ENCODE results near the gene ZNF600. TPM values are rescaled to one million over a fixed set of nuclear protein-coding genes. Genes with fewer than 3 reads are reported as not detected.
A peak's percentile ranks its signal among the peaks of the same experiment; 100 is the strongest.
"Not testable (repeated sequence)": the region's sequence is repeated elsewhere in the genome, so short reads cannot be mapped to it uniquely, and the experiment has no call there.

ZNF600 gene
- polyA plus RNA-seq, 3 donors from 2014 or later, result 28.2 to 114 (median 42.4) TPM

DNA sequence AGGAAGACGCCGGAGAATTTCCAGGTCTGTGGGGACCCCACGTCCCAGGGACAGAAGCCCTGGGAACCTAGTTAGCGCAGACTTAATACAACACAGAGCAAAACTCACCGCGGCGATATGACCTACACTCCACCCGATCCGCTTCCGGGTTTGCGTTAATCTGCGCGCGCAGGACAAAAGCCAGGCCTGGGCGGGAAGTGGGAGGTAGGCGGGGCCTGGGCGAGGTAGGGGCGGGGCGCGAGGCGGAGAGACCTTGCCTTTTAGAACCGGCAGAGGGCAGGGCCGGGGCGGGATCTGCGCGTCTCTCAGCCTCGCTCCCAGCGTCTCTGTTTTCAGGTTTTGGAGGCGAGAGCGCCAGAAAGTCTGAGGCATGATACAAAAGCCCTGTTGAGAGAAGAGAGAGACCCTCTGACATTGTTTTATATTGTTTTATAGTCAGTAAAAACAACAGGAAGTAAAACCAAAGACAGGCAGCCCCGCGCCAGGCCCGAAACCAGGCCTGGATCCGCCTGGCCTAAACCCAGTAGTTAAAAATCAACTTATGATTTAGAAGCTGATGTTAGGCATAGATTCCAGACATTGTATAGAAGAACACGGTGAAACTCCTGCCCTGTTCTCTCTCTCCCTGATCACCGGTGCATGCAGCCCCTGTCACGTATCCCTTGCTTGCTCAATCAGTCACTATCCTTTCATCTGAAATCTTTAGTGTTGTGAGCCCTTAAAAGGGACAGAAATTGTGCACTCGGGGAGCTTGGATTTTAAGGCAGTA lies 51.5 kb downstream of the ZNF600 start, which contains the start of gene ZNF611:
Gene ZNF611, minus strand, starts transcription at position 152 of the 769 bp plus-strand sequence. CDS start 19,150 bp downstream, outside the sequence.
- peak; percentile 99 for DNase-seq
- Mint-ChIP-seq H3K27ac (peak within 1 kb of the TSS; percentile 89 to 97 (median 96)), H3K9me3 (no peaks in the 10 kb centered on the region), H3K4me1 (peaks cover 23 to 30% of the 10 kb centered on the region in 2 donors), H3K4me3 (peak within 1 kb of the TSS; percentile 91 to 96 (median 94)), H3K27me3 (ENCODE audit: low read depth in 3 of 3) (peaks cover 4 to 7% (median 6%) of the 10 kb centered on the region in 3 donors), H3K36me3 (peaks cover 0 to 3% (median 0%) of the 10 kb centered on the region in 3 donors)

GRCh38 chr19:52734331-52734892 lies 52.2 kb downstream of the ZNF600 start:
- no peaks in the 10 kb centered on the region for H3K9me3 Mint-ChIP-seq
- peak overlapping the region; percentile 91 to 96 (median 94) for H3K4me3 Mint-ChIP-seq
- peak overlapping the region; percentile 89 to 97 (median 96) for H3K27ac Mint-ChIP-seq
- peaks cover 0 to 7% (median 0%) of the 10 kb centered on the region in 3 donors for H3K36me3 Mint-ChIP-seq
- H3K4me1 Mint-ChIP-seq, result peaks cover 26 to 36% of the 10 kb centered on the region in 2 donors
- peaks cover 4 to 7% (median 6%) of the 10 kb centered on the region in 3 donors for H3K27me3 Mint-ChIP-seq (ENCODE audit: low read depth in 3 of 3)
- DNase-seq, result no peak

- not testable (repeated sequence) for H3K9me3 Mint-ChIP-seq; DNase-seq; H3K27ac Mint-ChIP-seq; H3K27me3 Mint-ChIP-seq (ENCODE audit: low read depth in 3 of 3); H3K4me3 Mint-ChIP-seq
- H3K4me1 Mint-ChIP-seq, result peaks cover 8 to 22% of the 10 kb centered on the region in 2 donors
- peaks cover 23 to 45% (median 38%) of the 10 kb centered on the region in 3 donors for H3K36me3 Mint-ChIP-seq
Observed at GRCh38 chr19:52726051-52726450, 60.5 kb downstream of the ZNF600 start.

- H3K27me3 Mint-ChIP-seq (ENCODE audit: low read depth in 3 of 3), result peaks cover 0 to 2% (median 2%) of the 10 kb centered on the region in 3 donors
- peaks cover 8 to 22% of the 10 kb centered on the region in 2 donors for H3K4me1 Mint-ChIP-seq
- H3K4me3 Mint-ChIP-seq, result no peak overlapping the region
- no peaks in the 10 kb centered on the region for H3K9me3 Mint-ChIP-seq
- no peak overlapping the region for H3K27ac Mint-ChIP-seq
- no peak for DNase-seq
- peaks cover 23 to 49% (median 38%) of the 10 kb centered on the region in 3 donors for H3K36me3 Mint-ChIP-seq
Observed at GRCh38 chr19:52725528-52725961, 61.0 kb downstream of the ZNF600 start.

DNA sequence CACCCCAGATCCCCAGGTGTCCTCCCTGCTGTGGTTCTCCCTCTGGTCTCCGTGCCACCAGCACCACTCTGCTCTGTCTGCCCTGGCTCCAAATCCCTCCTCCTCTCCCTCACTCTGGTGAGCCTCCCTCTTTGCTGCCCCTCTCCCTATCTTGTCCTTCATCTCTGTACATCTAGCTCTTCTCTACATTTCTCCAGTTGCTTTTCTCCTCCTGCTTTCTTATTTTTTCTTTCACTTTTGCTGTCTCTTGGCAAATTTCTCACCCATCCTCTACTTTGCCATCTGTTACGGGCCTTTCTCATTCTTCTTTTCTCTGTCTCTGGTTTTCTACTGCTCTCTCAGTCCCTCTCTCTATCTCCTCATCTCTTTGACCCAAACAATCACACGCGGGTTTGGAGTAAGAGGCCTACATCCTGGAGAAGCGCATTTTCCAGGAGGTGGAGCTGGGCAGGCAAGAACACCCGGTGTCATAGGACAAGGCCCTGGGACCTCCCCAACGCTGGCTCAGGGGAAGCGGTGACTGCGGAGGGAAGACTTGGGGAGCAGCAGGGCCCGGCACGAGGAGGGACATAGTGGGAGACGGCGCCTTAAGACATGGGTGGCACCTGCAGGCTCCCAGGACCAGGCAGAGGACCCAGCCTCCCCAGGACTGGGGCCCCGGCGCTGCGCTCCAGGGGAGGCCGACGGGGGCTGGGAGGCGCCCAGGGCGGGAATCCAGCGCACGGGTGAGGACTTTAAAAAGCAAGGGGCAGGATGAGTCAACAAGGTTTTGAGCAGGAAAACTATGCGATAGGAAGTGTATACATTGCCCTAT lies 61.7 kb downstream of the ZNF600 start:
- peaks cover 25 to 52% (median 40%) of the 10 kb centered on the region in 3 donors for H3K36me3 Mint-ChIP-seq
- H3K27ac Mint-ChIP-seq, result peak overlapping the region; percentile 39 to 67 (median 51)
- peaks cover 7 to 20% of the 10 kb centered on the region in 2 donors for H3K4me1 Mint-ChIP-seq
- no peak for DNase-seq
- H3K27me3 Mint-ChIP-seq (ENCODE audit: low read depth in 3 of 3), result peaks cover 0 to 2% (median 2%) of the 10 kb centered on the region in 3 donors
- H3K4me3 Mint-ChIP-seq, result no peak overlapping the region
- H3K9me3 Mint-ChIP-seq, result no peaks in the 10 kb centered on the region

DNA sequence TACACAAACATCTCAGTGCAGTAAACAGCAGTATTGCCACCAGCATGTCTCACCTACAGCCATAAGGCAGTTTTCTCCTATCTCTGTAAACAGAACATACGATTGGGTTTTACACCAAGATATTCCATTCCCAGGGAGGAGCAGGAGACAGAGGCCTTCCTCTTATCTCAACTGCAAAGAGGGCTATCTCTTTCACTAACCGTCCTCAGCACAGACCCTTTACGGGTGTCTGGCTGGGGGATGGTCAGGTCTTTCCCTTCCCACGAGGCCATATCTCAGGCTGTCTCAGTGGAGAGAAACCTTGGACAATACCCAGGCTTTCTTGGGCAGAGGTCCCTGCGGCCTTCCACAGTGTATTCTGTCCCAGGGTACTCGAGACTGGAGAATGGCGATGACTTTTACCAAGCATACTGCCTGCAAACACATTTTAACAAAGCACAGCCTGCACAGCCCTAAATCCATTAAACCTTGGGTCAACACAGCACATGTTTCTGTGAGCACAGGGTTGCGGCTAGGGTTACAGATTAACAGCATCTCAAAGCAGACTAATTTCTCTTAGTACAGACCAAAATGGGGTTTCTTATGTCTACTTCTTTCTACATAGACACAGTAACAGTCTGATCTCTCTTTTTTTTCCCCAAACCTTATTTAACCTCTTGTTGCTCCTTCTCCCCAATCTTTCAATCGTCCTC lies 62.5 kb downstream of the ZNF600 start:
- H3K4me3 Mint-ChIP-seq; DNase-seq; H3K9me3 Mint-ChIP-seq; H3K27me3 Mint-ChIP-seq (ENCODE audit: low read depth in 3 of 3): not testable (repeated sequence)
- Mint-ChIP-seq H3K4me1 (peaks cover 7 to 21% of the 10 kb centered on the region in 2 donors), H3K36me3 (peaks cover 33 to 57% (median 48%) of the 10 kb centered on the region in 3 donors), H3K27ac (peak overlapping the region; percentile 27 to 82 (median 42))

DNA sequence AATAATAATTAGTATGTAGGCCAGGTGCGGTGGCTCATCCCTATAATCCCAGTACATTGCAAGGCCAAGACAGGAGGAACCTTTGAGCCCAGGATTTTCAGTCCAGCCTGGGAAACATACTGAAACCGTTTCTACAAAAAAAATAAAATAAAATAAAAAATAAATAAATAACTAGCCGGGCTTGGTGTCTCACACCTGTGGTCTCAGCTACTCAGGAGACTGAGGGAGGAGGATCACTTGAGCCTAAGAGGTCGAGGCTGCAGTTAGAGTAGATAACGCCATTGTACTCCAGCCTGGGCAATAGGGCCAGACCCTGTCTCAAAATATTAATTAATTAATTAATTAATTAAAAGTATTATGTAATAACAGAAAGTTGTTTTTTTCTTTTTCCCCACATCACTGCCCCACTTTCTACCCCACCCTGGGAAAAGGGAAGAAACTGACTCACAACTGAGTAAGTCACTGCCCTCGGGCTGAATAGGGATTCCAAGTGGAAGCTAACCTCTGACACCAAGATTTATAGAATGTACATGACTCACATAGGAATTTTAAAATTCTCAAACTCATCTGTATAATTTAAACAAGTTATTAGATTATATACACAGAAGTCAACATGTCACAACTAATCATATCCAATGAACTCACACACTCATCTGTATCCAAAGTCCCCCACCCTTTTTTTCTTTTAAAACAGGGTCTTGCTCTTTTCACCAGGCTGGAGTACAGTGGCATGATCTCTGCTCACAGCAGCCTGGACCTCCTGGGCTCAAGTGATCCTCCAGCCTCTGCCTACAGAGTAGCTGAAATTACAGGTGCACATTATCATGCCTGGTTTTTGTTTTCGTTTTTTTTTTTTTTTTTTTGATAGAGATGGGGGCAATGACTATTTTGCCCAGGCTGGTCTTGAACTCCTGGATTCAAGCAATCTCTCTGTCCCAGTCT lies 64.3 kb downstream of the ZNF600 start:
- Mint-ChIP-seq H3K9me3 (no peaks in the 10 kb centered on the region), H3K27ac (peak overlapping the region in 3 of 6 donors; percentile 14 to 69 (median 45)), H3K27me3 (ENCODE audit: low read depth in 3 of 3) (peaks cover 0 to 3% (median 2%) of the 10 kb centered on the region in 3 donors), H3K4me1 (peaks cover 6 to 20% of the 10 kb centered on the region in 2 donors), H3K36me3 (peaks cover 29 to 52% (median 41%) of the 10 kb centered on the region in 3 donors), H3K4me3 (no peak overlapping the region)
- DNase-seq, result no peak

- peaks cover 23 to 38% of the 10 kb centered on the region in 2 donors for H3K4me1 Mint-ChIP-seq
- H3K27me3 Mint-ChIP-seq (ENCODE audit: low read depth in 3 of 3); H3K27ac Mint-ChIP-seq; H3K4me3 Mint-ChIP-seq; H3K9me3 Mint-ChIP-seq; DNase-seq: not testable (repeated sequence)
- peaks cover 33 to 48% (median 38%) of the 10 kb centered on the region in 3 donors for H3K36me3 Mint-ChIP-seq
Observed at GRCh38 chr19:52720541-52720940, 66.0 kb downstream of the ZNF600 start.

DNA sequence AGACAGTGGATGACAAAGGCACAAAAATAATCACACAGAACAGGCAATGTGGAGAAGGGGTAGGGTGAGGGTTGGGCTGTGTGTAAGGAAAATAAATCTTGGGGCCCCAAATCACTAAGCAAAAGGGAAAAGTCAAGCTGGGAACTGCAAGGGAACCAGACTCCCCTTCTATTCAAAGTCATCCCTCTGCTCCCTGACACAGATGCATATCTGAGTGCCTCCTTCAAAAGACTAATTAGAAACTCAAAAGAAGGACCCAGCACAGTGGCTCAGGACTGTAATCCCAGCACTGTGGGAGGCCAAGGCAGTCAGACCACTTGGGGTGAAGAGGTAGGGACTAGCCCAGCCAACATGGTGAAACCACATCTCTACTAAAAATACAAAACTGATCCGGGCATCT lies 70.1 kb downstream of the ZNF600 start:
- no peak for DNase-seq
- H3K4me3 Mint-ChIP-seq, result peak overlapping the region; percentile 25 to 74 (median 67)
- no peaks in the 10 kb centered on the region for H3K9me3 Mint-ChIP-seq
- H3K27ac Mint-ChIP-seq, result peak overlapping the region; percentile 92 to 98 (median 96)
- H3K36me3 Mint-ChIP-seq, result peaks cover 28 to 53% (median 34%) of the 10 kb centered on the region in 3 donors
- peaks cover 0 to 3% (median 1%) of the 10 kb centered on the region in 3 donors for H3K27me3 Mint-ChIP-seq (ENCODE audit: low read depth in 3 of 3)
- H3K4me1 Mint-ChIP-seq, result peaks cover 42 to 71% of the 10 kb centered on the region in 2 donors

GRCh38 chr19:52715902-52716301 lies 70.7 kb downstream of the ZNF600 start:
- peak overlapping the region; percentile 57 to 74 (median 72) for H3K4me3 Mint-ChIP-seq
- DNase-seq, result peak; percentile 77 to 81 (median 78)
- H3K9me3 Mint-ChIP-seq; H3K27me3 Mint-ChIP-seq (ENCODE audit: low read depth in 3 of 3): not testable (repeated sequence)
- peaks cover 33 to 53% (median 40%) of the 10 kb centered on the region in 3 donors for H3K36me3 Mint-ChIP-seq
- peak overlapping the region; percentile 92 to 98 (median 96) for H3K27ac Mint-ChIP-seq
- H3K4me1 Mint-ChIP-seq, result peaks cover 44 to 76% of the 10 kb centered on the region in 2 donors

- peak in 1 of 3 donors; percentile 5 for DNase-seq
- Mint-ChIP-seq H3K4me1 (peaks cover 44 to 76% of the 10 kb centered on the region in 2 donors), H3K27ac (peak overlapping the region; percentile 92 to 98 (median 96)), H3K36me3 (peaks cover 36 to 56% (median 43%) of the 10 kb centered on the region in 3 donors), H3K4me3 (peak overlapping the region; percentile 57 to 74 (median 72))
- not testable (repeated sequence) for H3K9me3 Mint-ChIP-seq; H3K27me3 Mint-ChIP-seq (ENCODE audit: low read depth in 3 of 3)
Observed at GRCh38 chr19:52715330-52715729, 71.3 kb downstream of the ZNF600 start.
